WI38 (cell line): ENCODE data around the gene MCF2L2.

Experiments
- H3K4me3 ChIP-seq: 2 replicates; pipeline ENCODE4 v1.5.1; 2011; ENCODE audit warnings: low read depth, mild to moderate bottlenecking, control low read depth, low read length
- TF ChIP-seq, protein P1 (sequence below): IDR thresholded peaks from 2 replicates; pipeline ENCODE4 v1.5.1; 2012; ENCODE audit warnings: low read depth, mild to moderate bottlenecking, control low read depth, low read length

Gene MCF2L2

DNA sequence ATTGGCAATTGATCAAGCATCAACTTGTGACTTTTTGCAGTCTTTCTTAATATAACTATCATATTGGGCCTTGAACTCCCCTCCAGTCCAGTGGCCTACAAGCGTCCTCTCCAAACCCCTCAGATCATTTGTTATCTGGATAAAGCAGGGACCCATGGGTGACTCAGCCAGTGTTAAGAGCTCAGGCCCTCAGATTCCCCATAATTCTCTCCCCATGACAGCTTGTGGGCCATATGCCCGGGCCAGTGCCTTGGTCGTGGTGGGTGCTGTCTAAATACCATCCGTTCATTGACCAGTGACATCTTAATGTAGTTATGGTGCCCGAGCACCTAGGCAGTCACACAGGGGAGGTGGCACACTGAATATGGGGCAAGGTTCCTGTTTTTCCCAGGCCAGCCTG, 18.1 kb downstream of the MCF2L2 start:
- TF ChIP-seq, protein P1, sequence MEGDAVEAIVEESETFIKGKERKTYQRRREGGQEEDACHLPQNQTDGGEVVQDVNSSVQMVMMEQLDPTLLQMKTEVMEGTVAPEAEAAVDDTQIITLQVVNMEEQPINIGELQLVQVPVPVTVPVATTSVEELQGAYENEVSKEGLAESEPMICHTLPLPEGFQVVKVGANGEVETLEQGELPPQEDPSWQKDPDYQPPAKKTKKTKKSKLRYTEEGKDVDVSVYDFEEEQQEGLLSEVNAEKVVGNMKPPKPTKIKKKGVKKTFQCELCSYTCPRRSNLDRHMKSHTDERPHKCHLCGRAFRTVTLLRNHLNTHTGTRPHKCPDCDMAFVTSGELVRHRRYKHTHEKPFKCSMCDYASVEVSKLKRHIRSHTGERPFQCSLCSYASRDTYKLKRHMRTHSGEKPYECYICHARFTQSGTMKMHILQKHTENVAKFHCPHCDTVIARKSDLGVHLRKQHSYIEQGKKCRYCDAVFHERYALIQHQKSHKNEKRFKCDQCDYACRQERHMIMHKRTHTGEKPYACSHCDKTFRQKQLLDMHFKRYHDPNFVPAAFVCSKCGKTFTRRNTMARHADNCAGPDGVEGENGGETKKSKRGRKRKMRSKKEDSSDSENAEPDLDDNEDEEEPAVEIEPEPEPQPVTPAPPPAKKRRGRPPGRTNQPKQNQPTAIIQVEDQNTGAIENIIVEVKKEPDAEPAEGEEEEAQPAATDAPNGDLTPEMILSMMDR = no peak
- no peak overlapping the region for H3K4me3 ChIP-seq

DNA sequence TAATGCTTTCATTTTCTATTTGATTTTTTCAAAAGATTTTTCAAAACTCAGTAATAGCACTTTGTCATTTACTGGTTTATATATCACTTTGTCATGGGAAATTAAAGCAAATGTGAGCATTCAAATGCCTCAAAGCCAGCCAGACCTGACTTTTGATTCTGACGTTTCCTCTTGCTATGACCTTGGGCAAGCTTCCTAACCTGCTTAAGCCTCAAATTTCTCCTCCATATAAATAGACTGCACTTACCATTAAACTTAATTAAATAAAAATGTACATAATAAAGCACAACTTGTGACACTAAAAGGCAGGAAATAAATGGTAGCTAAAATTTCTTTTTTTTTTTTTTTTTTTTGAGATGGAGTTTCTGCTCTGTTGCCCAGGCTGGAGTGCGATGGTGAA, 19.2 kb downstream of the MCF2L2 start:
- TF ChIP-seq, protein P1 = no peak
- no peak overlapping the region for H3K4me3 ChIP-seq

DNA sequence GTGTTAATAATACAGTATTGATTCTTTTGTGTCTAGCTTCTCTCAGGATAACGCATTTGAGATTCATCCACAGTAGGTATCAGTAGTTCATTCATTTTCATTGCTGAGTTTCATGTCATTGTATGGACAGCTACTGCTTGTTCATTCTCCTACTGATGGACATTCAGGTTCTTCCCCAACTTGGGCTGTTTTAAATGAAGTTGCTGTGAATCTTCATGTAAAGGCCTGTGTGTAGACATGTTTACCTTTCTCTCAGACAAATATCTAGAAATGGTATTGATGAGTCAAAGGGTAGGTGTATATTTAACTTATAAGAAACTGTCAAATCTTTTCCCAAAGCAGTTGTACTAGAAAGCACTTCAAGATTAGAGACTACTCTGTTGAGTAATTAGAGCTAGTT, 26.7 kb downstream of the MCF2L2 start:
- TF ChIP-seq, protein P1 = no peak
- H3K4me3 ChIP-seq = no peak overlapping the region

DNA sequence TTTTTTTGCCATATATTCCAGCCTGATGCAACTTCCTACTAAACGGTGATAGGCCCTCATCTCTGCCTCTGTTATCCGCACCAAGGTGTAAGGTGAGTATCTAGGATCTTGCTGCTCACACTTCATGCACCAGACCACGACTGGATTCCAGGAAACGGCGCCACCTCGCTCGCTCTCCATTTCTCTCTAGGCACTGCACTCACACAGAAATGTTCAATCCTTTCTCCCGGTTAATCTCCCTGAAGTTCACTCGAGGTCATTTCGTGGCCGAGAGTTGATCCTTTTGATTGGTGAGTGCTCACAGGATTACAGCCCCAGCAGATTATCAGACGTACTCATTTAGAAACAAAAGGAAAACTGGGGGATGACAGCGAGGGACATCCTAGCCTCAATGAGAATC, 28.1 kb downstream of the MCF2L2 start:
- TF ChIP-seq, protein P1 = no peak
- no peak overlapping the region for H3K4me3 ChIP-seq

DNA sequence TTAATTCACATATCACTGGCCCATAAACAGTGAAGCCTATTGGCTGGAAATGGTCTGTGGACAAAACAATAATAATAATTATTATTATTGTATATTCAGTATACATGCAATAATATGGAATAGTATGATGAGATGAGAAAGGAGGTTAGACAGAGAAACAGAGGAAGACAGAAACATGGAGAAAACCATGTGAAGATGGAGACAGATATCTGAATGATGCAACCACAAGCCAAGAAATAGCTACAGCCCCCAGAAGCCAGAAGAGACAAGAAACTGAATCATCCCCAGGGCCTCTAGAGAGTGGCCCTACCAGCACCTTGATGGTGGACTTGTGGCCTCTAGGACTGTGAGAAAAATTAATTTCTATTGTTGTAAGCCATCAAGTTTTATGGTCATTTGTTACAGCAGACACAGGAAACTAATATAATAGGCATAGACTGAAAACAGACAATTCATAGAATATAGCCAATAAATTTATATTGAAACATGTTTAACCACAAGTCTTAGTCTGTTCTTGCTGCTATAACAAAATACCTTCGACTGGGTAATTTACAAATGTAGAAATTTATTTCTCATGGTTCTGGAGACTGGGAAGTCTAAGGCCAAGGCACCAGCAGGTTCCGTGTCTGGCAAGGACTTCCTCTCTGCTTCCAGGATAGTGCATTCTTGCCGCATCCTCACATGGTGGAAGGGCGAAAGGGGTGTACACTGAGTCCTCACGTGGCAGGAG, 31.6 kb downstream of the MCF2L2 start:
- TF ChIP-seq, protein P1 = no peak
- H3K4me3 ChIP-seq = no peak overlapping the region

DNA sequence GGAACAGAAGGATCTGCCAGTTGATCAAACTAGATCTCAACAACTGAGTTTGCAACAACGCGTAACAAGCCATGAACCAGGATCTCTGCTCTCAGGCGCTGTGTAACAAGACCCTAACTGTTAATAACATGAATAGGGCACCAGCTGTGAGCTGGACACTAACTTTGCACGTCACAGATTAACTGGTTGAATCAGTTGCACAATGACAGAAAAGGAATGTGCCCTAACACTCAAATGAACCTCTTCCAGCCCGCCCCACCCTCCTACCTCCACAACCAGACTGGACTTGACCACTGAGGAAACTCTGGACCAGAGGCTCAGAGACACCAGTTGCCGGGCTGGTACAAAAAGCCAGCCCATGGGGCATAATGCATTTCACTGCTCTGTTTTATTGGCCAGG, 34.3 kb downstream of the MCF2L2 start:
- TF ChIP-seq, protein P1 = no peak
- H3K4me3 ChIP-seq = no peak overlapping the region

DNA sequence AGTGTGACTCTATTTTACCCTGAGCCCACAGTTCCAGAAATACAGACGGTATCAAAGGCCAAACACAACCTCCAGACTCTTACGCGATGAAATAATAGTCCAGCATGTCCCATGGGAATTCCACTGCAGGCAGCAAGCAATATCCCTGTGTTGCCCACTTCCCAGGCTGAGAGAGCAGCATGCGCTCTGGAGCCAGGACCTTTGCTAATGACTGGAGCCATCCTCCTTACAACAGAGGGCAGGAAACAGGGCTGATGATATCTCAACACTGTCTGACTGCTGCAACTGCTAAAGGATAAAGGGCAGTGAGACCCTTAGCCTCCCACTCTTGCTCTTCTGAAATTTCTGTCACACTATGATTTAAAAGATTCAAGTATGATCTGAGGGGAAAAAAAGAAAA, 34.8 kb downstream of the MCF2L2 start:
- TF ChIP-seq, protein P1 = no peak
- no peak overlapping the region for H3K4me3 ChIP-seq
